GM12878 (cell line): Measurements from ENCODE around the gene CAV2. TPM values are rescaled to one million over a fixed set of nuclear protein-coding genes. Genes with fewer than 3 reads are reported as not detected.

ENCODE experiments used
- ATAC-seq: fragments of 200-7000 bp; cut with Tn5 transposase; 3 replicates; pipeline ENCODE4 v1.9.1; 2020; ENCODE audit warnings: mild to moderate bottlenecking, moderate library complexity
- BruUV-seq: library from RNA; stranded (reverse); fragments of 400-500 nt; replicated peaks from 2 replicates; lab custom pipeline; 2021; lab: Mats Ljungman, UMichigan
- CTCF ChIA-PET: fragments of 300-600 bp; sonication (Branson Sonifier 250); formaldehyde crosslinking; extraction: SDS; loops from one replicate; lab custom pipeline; 2021; ENCODE audit warnings: inconsistent platforms; lab: Yijun Ruan, JAX
- POLR2A ChIA-PET: fragments of 350-600 bp; formaldehyde crosslinking; extraction: SDS; loops from one replicate; lab custom pipeline; 2021; ENCODE audit warnings: inconsistent platforms; lab: Charles Lee
- RAD21 ChIA-PET: fragments of 300-600 bp; sonication (Branson Sonifier 250); formaldehyde crosslinking; loops from one replicate; lab custom pipeline; 2023; ENCODE audit warnings: antibody characterized with exemption; ENCODE audit not compliant: unreplicated experiment; lab: Charles Lee
- SMC1A ChIA-PET: fragments of 300-600 bp; sonication (Branson Sonifier 250); formaldehyde crosslinking; loops from one replicate; lab custom pipeline; 2023; ENCODE audit not compliant: unreplicated experiment, uncharacterized antibody; lab: Charles Lee
- DNase-seq: peaks from one replicate; pipeline ENCODE4 v3.0.0-alpha.2; 2011; ENCODE audit warnings: low read depth, low spot score
- FAIRE-seq: peaks from 3 replicates; lab custom pipeline; 2011; peaks lifted over from hg19 to GRCh38; lab: Jason Lieb, UNC
- H2AFZ ChIP-seq: 2 replicates; pipeline ENCODE4 v1.6.0; 2011; ENCODE audit warnings: low read depth, low read length, control low read depth; ENCODE audit not compliant: control insufficient read depth
- H3K27ac ChIP-seq: 2 replicates; pipeline ENCODE4 v1.5.1; 2011; ENCODE audit warnings: control low read depth; ENCODE audit not compliant: control insufficient read depth, insufficient read depth
- H3K27me3 ChIP-seq, 2 experiments: replicated peaks in 1 of 2; 2 replicates each; pipeline versions ENCODE4 v1.6.0 to v1.6.1; 2011; ENCODE audit warnings: low read length in 1 of 2; ENCODE audit not compliant: control insufficient read depth in 2 of 2, insufficient read depth in 2 of 2
- H3K36me3 ChIP-seq, 2 experiments: 2 replicates each; pipeline ENCODE4 v1.5.1; 2011; ENCODE audit warnings: low read length in 1 of 2; ENCODE audit not compliant: control insufficient read depth in 2 of 2, insufficient read depth in 2 of 2
- H3K4me1 ChIP-seq: 2 replicates; pipeline ENCODE4 v1.6.1; 2011; ENCODE audit warnings: mild to moderate bottlenecking, low read length, moderate library complexity, mixed read lengths; ENCODE audit not compliant: control insufficient read depth, insufficient read depth
- H3K4me2 ChIP-seq: 2 replicates; pipeline ENCODE4 v1.6.0; 2011; ENCODE audit warnings: control low read depth; ENCODE audit not compliant: control insufficient read depth, insufficient read depth
- H3K4me3 ChIP-seq: fragments of 200-600 bp; sonication (generic); 2 replicates; pipeline ENCODE4 v1.5.1; 2016
- H3K79me2 ChIP-seq: 2 replicates; pipeline ENCODE4 v1.6.0; 2011; ENCODE audit warnings: low read length; ENCODE audit not compliant: control insufficient read depth, insufficient read depth
- H3K9ac ChIP-seq: 2 replicates; pipeline ENCODE4 v1.8.0; 2011; ENCODE audit warnings: low read length, control low read depth, mixed read lengths; ENCODE audit not compliant: control insufficient read depth, insufficient read depth
- H3K9me3 ChIP-seq: replicated peaks from 3 replicates; pipeline ENCODE4 v1.5.1; 2011; ENCODE audit warnings: mild to moderate bottlenecking, low read length; ENCODE audit not compliant: control insufficient read depth, insufficient read depth
- H4K20me1 ChIP-seq: 2 replicates; pipeline ENCODE4 v1.6.0; 2011; ENCODE audit not compliant: control insufficient read depth, insufficient read depth
- BMI1 ChIP-seq: fragments of 450-650 bp; IDR thresholded peaks from 2 replicates; pipeline ENCODE4 v1.6.1; 2016; ENCODE audit warnings: mild to moderate bottlenecking, moderate library complexity, borderline replicate concordance
- BRCA1 ChIP-seq: IDR thresholded peaks from 2 replicates; pipeline ENCODE4 v1.6.1; 2011; ENCODE audit warnings: low read depth, low read length, improper control_type of control experiment
- CHD4 ChIP-seq: fragments of 200-600 bp; sonication (generic); IDR thresholded peaks from 2 replicates; pipeline ENCODE4 v1.6.1; 2016; ENCODE audit warnings: mild to moderate bottlenecking
- EP300 ChIP-seq, 2 experiments: fragments of 150-350 bp in 1 of 2; IDR thresholded peaks; 2 replicates each; pipeline ENCODE4 v1.6.1; 2011 to 2012; ENCODE audit warnings: low read depth in 2 of 2, low read length in 2 of 2, borderline replicate concordance in 1 of 2, improper control_type of control experiment in 1 of 2, inconsistent platforms in 1 of 2; ENCODE audit not compliant: control insufficient read depth in 1 of 2
- FOXK2 ChIP-seq: fragments of 450-650 bp; IDR thresholded peaks from 2 replicates; pipeline ENCODE4 v1.6.1; 2017; ENCODE audit warnings: mild to moderate bottlenecking, moderate library complexity
- JUND ChIP-seq: IDR thresholded peaks from 2 replicates; pipeline ENCODE4 v1.6.1; 2012; ENCODE audit warnings: low read depth, mild to moderate bottlenecking, low read length, improper control_type of control experiment, moderate library complexity
- NFYA ChIP-seq: IDR thresholded peaks from 2 replicates; pipeline ENCODE4 v1.6.1; 2011; ENCODE audit warnings: low read depth, mild to moderate bottlenecking, low read length, improper control_type of control experiment, borderline replicate concordance
- NR2C1 ChIP-seq: fragments of 450-650 bp; IDR thresholded peaks from 2 replicates; pipeline ENCODE4 v1.6.1; 2017; ENCODE audit warnings: antibody characterized with exemption, mild to moderate bottlenecking, moderate library complexity
- NRF1 ChIP-seq: conservative IDR thresholded peaks from 2 replicates; pipeline ENCODE4 v1.6.1; 2011; ENCODE audit warnings: mild to moderate bottlenecking, low read depth, low read length, improper control_type of control experiment
- POLR2AphosphoS2 ChIP-seq: IDR thresholded peaks from 2 replicates; pipeline ENCODE4 v1.6.1; 2011; ENCODE audit warnings: low read depth, mild to moderate bottlenecking, low read length, improper control_type of control experiment, moderate library complexity
- RAD51 ChIP-seq: fragments of 450-650 bp; IDR thresholded peaks from 2 replicates; pipeline ENCODE4 v1.6.1; 2016; ENCODE audit warnings: moderate library complexity, mild to moderate bottlenecking, inconsistent platforms
- RFX5 ChIP-seq: IDR thresholded peaks from 2 replicates; pipeline ENCODE4 v1.6.1; 2011; ENCODE audit warnings: low read depth, low read length, improper control_type of control experiment
- ZZZ3 ChIP-seq: IDR thresholded peaks from 2 replicates; pipeline ENCODE4 v1.6.1; 2011; ENCODE audit warnings: low read depth; ENCODE audit not compliant: control insufficient read depth, insufficient read length
- WGBS: methylation state at CpG from one replicate; pipeline ENCODE4 v1.1.6; 2016; ENCODE audit warnings: low lambda C conversion rate; ENCODE audit not compliant: insufficient replicate concordance, insufficient coverage; ENCODE audit errors: missing lambda C conversion rate; 5-methylcytosine and 5-hydroxymethylcytosine counted together
- in situ Hi-C: fragments of 300-500 bp; cut with MboI; formaldehyde crosslinking; loops from 9 replicates; pipeline ENCODE4 v1.14.3; 2018; ENCODE audit warnings: mixed read lengths
- intact Hi-C: fragments of 100-400 bp; cut with micrococcal nuclease; formaldehyde crosslinking; loops from one replicate; pipeline ENCODE4 v1.14.2; 2022; ENCODE audit not compliant: unreplicated experiment
- polyA plus RNA-seq, 11 experiments: library from polyadenylated mRNA; depleted of rRNA in 4 of 11; unstranded in 6 of 11; stranded (reverse) in 5 of 11; fragments of >200 nt; fragmentation: Nextera tagmentation in 4 of 11; fragmentation: Illumina TruSeq in 1 of 11; extraction: Ambion mirVana in 4 of 11; extraction: Trizol in 1 of 11; gene quantifications; 1 replicate in 1 of 11; 2 replicates in 10 of 11; pipeline versions ENCODE4 v1.2.1 to v1.2.3, GENCODE V29; 2011 to 2016; ENCODE audit warnings: inconsistent platforms in 2 of 11, missing spikeins in 2 of 11, low read depth in 1 of 11
- total RNA-seq, 4 experiments: library from RNA; depleted of rRNA in 3 of 4; stranded (reverse); fragments of >200 nt in 3 of 4; fragmentation: Illumina TruSeq in 1 of 4; extraction: Trizol in 1 of 4; gene quantifications; 2 replicates each; pipeline versions ENCODE4 v1.2.1 to v1.2.3, GENCODE V29; 2013 to 2021
- TF ChIP-seq, protein P1 (sequence below): IDR thresholded peaks from 2 replicates; pipeline ENCODE4 v1.6.1; 2012; ENCODE audit warnings: low read depth, low read length, improper control_type of control experiment
- TF ChIP-seq, protein P2 (sequence below): IDR thresholded peaks from 2 replicates; pipeline ENCODE4 v1.6.1; 2012; ENCODE audit warnings: low read depth, low read length, improper control_type of control experiment
- TF ChIP-seq, protein P3 (sequence below): fragments of 450-650 bp; IDR thresholded peaks from 2 replicates; pipeline ENCODE4 v1.6.1; 2017; ENCODE audit warnings: low read depth, mild to moderate bottlenecking, moderate library complexity
- TF ChIP-seq, protein P4 (sequence below): IDR thresholded peaks from 2 replicates; pipeline ENCODE4 v1.6.1; 2011; ENCODE audit warnings: low read depth, low read length, improper control_type of control experiment, borderline replicate concordance

Gene CAV2
- total and polyA plus RNA-seq, 10 of the 15 experiments (the other 5 are each of a cell fraction or from before 2014, with no cell fraction given) = 0.77 to 11.4 (median 2.5) TPM

DNA sequence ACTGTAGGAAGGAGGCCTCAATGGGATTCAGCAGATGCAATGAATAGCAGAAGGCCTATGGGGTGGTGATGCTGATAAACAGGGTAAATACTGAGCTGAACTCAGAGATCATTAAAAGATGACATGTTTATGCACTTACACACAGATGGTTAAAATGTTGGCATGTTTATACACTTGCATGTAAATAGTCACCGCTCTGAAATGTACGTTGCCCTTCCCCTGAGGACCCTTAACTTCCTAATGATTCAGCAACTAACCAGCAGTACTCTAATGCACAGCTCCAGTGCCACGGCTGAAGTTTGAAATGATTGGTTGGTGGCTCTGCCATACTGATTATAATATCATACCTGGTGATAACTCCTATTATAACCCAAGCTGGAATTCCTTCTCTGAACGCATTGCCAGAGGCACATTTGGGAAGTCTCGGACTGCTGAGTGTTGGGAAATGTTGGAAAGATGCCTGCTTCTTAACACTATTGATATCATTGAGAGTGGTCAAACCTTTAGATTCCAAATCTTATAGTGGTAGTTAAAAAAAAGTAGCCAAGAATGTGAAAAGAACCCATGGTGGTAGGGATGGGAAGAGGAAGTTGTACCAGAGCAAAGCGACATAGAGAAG, 21.6 kb downstream of the CAV2 start (continued):
- TF ChIP-seq, protein P1, sequence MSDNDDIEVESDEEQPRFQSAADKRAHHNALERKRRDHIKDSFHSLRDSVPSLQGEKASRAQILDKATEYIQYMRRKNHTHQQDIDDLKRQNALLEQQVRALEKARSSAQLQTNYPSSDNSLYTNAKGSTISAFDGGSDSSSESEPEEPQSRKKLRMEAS = no peak
- no peak for TF ChIP-seq ZZZ3
- no peak for TF ChIP-seq FOXK2
- TF ChIP-seq, protein P2, sequence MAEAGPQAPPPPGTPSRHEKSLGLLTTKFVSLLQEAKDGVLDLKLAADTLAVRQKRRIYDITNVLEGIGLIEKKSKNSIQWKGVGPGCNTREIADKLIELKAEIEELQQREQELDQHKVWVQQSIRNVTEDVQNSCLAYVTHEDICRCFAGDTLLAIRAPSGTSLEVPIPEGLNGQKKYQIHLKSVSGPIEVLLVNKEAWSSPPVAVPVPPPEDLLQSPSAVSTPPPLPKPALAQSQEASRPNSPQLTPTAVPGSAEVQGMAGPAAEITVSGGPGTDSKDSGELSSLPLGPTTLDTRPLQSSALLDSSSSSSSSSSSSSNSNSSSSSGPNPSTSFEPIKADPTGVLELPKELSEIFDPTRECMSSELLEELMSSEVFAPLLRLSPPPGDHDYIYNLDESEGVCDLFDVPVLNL = no peak

DNA sequence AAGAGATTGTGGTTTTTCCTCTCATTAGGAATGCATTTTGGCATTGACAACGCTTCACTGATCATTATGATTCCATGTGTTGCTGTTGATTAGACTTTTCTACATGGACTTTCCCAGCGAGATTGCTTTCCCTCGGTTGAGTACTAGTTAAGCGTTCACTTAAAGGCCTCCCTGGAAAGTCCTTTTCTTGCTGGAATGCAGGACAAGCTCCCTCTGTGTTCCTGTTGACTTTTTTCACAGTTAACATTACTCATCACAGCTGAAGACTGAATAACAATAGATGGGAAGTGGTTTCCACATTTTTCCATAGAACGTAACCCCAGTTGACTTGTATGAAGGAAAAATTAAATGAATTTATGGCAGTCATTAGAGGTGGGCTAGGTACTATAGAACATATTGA, 22.7 kb downstream of the CAV2 start:
- Histone ChIP-seq H2AFZ (no peak overlapping the region), H3K9me3 (no peaks in the 10 kb centered on the region), H3K4me2 (no peak overlapping the region), H3K27me3 (0 out of 4 replicates have a peak, but pooled peaks cover 0 to 3% of the 10 kb centered on the region in 2 experiments), H4K20me1 (no peaks in the 10 kb centered on the region), H3K9ac (no peak overlapping the region), H3K4me1 (peaks cover 7% of the 10 kb centered on the region), H3K4me3 (no peak overlapping the region), H3K27ac (no peak overlapping the region), H3K36me3 (no peaks in the 10 kb centered on the region), H3K79me2 (no peaks in the 10 kb centered on the region)
- in situ Hi-C loops (no loop called here), intact Hi-C loops (no loop called here)
- CTCF ChIA-PET = no interaction called here
- SMC1A ChIA-PET = interaction anchor here (1.0 kb wide), 1 partner anchor 286 kb away, joined by 3 read pairs; no protein-coding TSS in a partner anchor
- no TSS peak for BruUV-seq
- POLR2A ChIA-PET = no interaction called here
- DNase-seq (no peak), ATAC-seq (no peak), FAIRE-seq (no peak)
- 79% methylated on average over 5 of the region's 5 CpGs for WGBS
- RAD21 ChIA-PET = no interaction called here
- TF ChIP-seq RFX5 = no peak
- no peak for TF ChIP-seq BMI1
- no peak for TF ChIP-seq BRCA1
- no peak for TF ChIP-seq CHD4
- no peak for TF ChIP-seq RAD51
- TF ChIP-seq NR2C1 = no peak
- TF ChIP-seq NFYA = no peak
- no peak for TF ChIP-seq POLR2AphosphoS2
- no peak for TF ChIP-seq NRF1
- TF ChIP-seq, protein P3, sequence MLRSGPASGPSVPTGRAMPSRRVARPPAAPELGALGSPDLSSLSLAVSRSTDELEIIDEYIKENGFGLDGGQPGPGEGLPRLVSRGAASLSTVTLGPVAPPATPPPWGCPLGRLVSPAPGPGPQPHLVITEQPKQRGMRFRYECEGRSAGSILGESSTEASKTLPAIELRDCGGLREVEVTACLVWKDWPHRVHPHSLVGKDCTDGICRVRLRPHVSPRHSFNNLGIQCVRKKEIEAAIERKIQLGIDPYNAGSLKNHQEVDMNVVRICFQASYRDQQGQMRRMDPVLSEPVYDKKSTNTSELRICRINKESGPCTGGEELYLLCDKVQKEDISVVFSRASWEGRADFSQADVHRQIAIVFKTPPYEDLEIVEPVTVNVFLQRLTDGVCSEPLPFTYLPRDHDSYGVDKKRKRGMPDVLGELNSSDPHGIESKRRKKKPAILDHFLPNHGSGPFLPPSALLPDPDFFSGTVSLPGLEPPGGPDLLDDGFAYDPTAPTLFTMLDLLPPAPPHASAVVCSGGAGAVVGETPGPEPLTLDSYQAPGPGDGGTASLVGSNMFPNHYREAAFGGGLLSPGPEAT = no peak
- TF ChIP-seq EP300 (IDR thresholded peaks at IDR 0.05; ENCODE audit: borderline replicate concordance in 1 of 2, control insufficient read depth in 1 of 2, low read depth in 2 of 2, low read length in 2 of 2) = no peak
- TF ChIP-seq, protein P4, sequence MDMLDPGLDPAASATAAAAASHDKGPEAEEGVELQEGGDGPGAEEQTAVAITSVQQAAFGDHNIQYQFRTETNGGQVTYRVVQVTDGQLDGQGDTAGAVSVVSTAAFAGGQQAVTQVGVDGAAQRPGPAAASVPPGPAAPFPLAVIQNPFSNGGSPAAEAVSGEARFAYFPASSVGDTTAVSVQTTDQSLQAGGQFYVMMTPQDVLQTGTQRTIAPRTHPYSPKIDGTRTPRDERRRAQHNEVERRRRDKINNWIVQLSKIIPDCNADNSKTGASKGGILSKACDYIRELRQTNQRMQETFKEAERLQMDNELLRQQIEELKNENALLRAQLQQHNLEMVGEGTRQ = no peak
- no peak for TF ChIP-seq JUND
